IPS-20b (cell line): Measurements from ENCODE around the gene CXXC5.

ENCODE experiments used
- H3K27ac ChIP-seq: one replicate; pipeline ENCODE4 v1.5.1; 2013; ENCODE audit warnings: low read length
- H3K27me3 ChIP-seq: 2 replicates; pipeline ENCODE4 v1.6.1; 2013; ENCODE audit warnings: mild to moderate bottlenecking, low read length, inconsistent platforms; ENCODE audit not compliant: insufficient read depth
- H3K36me3 ChIP-seq: 2 replicates; pipeline ENCODE4 v1.6.1; 2013; ENCODE audit warnings: low read depth, mild to moderate bottlenecking, inconsistent platforms, low read length, moderate library complexity; ENCODE audit not compliant: insufficient read depth
- H3K4me1 ChIP-seq: 2 replicates; pipeline ENCODE4 v1.6.1; 2013; ENCODE audit warnings: mild to moderate bottlenecking, control low read depth, inconsistent platforms, low read length, moderate library complexity; ENCODE audit not compliant: insufficient read depth
- H3K4me3 ChIP-seq: 2 replicates; pipeline ENCODE4 v1.5.1; 2013; ENCODE audit warnings: mild to moderate bottlenecking, low read length, inconsistent platforms
- H3K9ac ChIP-seq: 2 replicates; pipeline ENCODE4 v1.6.1; 2013; ENCODE audit warnings: low read depth, mild to moderate bottlenecking, inconsistent platforms, low read length, moderate library complexity
- H3K9me3 ChIP-seq: 2 replicates; pipeline ENCODE4 v1.6.1; 2013; ENCODE audit warnings: mild to moderate bottlenecking, low read depth, low read length, inconsistent platforms; ENCODE audit not compliant: insufficient read depth

CXXC5 gene

GRCh38 chr5:139696894-139697658, 48.9 kb downstream of the CXXC5 start:
- peak overlapping the region; percentile 63; the same call in 1 of the 2 replicates for H3K4me3 ChIP-seq
- no peak overlapping the region for H3K27ac ChIP-seq
- no peaks in the 10 kb centered on the region for H3K36me3 ChIP-seq
- H3K9ac ChIP-seq, result peak overlapping the region; percentile 71; the same call in 1 of the 2 replicates
- peaks cover 37% of the 10 kb centered on the region for H3K27me3 ChIP-seq
- H3K4me1 ChIP-seq, result peaks cover 36% of the 10 kb centered on the region
- no peaks in the 10 kb centered on the region for H3K9me3 ChIP-seq

- Histone ChIP-seq H3K4me3 (no peak overlapping the region), H3K27ac (no peak overlapping the region), H3K9me3 (no peaks in the 10 kb centered on the region), H3K4me1 (peaks cover 30% of the 10 kb centered on the region), H3K36me3 (no peaks in the 10 kb centered on the region), H3K9ac (no peak overlapping the region; the same call in 1 of the 2 replicates), H3K27me3 (peaks cover 33% of the 10 kb centered on the region)
Observed at GRCh38 chr5:139698490-139699146, 50.5 kb downstream of the CXXC5 start.

GRCh38 chr5:139699351-139699750, 51.2 kb downstream of the CXXC5 start:
- Histone ChIP-seq H3K9ac (no peak overlapping the region), H3K27ac (no peak overlapping the region), H3K36me3 (no peaks in the 10 kb centered on the region)

GRCh38 chr5:139700711-139701055, 52.5 kb downstream of the CXXC5 start:
- Histone ChIP-seq H3K36me3 (no peaks in the 10 kb centered on the region), H3K9me3 (no peaks in the 10 kb centered on the region), H3K4me1 (peaks cover 32% of the 10 kb centered on the region), H3K27ac (no peak overlapping the region), H3K4me3 (peak overlapping the region; percentile 16; the same call in 1 of the 2 replicates), H3K9ac (peak overlapping the region; percentile 47; the same call in 1 of the 2 replicates), H3K27me3 (peaks cover 24% of the 10 kb centered on the region)

More at GRCh38 chr5:139699351-139699750, 51.2 kb downstream of the CXXC5 start:
- Histone ChIP-seq H3K27me3 (peaks cover 28% of the 10 kb centered on the region), H3K4me1 (peaks cover 30% of the 10 kb centered on the region), H3K9me3 (no peaks in the 10 kb centered on the region), H3K4me3 (no peak overlapping the region)

GRCh38 chr5:139701056-139701741, 53.0 kb downstream of the CXXC5 start:
- Histone ChIP-seq H3K9ac (peak overlapping the region; percentile 47; the same call in 1 of the 2 replicates), H3K27ac (peak overlapping the region; percentile 78), H3K4me3 (peak overlapping the region; percentile 16; the same call in 1 of the 2 replicates), H3K36me3 (no peaks in the 10 kb centered on the region), H3K27me3 (peaks cover 19% of the 10 kb centered on the region), H3K4me1 (peaks cover 33% of the 10 kb centered on the region), H3K9me3 (no peaks in the 10 kb centered on the region)

GRCh38 chr5:139702548-139702947, 54.4 kb downstream of the CXXC5 start:
- Histone ChIP-seq H3K4me3 (no peak overlapping the region), H3K4me1 (peaks cover 34% of the 10 kb centered on the region; the same call in 1 of the 2 replicates), H3K27ac (no peak overlapping the region), H3K27me3 (peaks cover 12% of the 10 kb centered on the region; the same call in 1 of the 2 replicates), H3K36me3 (no peaks in the 10 kb centered on the region), H3K9ac (no peak overlapping the region), H3K9me3 (no peaks in the 10 kb centered on the region)

GRCh38 chr5:139704748-139705147, 56.6 kb downstream of the CXXC5 start:
- Histone ChIP-seq H3K27me3 (peaks cover 8% of the 10 kb centered on the region; the same call in 1 of the 2 replicates), H3K27ac (no peak overlapping the region), H3K4me1 (peaks cover 35% of the 10 kb centered on the region), H3K9me3 (no peaks in the 10 kb centered on the region), H3K36me3 (no peaks in the 10 kb centered on the region), H3K9ac (no peak overlapping the region), H3K4me3 (no peak overlapping the region)

- no peaks in the 10 kb centered on the region for H3K36me3 ChIP-seq
- H3K27ac ChIP-seq, result no peak overlapping the region
- H3K4me3 ChIP-seq, result no peak overlapping the region
- no peak overlapping the region for H3K9ac ChIP-seq
- H3K9me3 ChIP-seq, result no peaks in the 10 kb centered on the region
- H3K4me1 ChIP-seq, result peaks cover 35% of the 10 kb centered on the region
- H3K27me3 ChIP-seq, result peaks cover 8% of the 10 kb centered on the region; the same call in 1 of the 2 replicates
Observed at GRCh38 chr5:139705191-139705590, 57.0 kb downstream of the CXXC5 start.

GRCh38 chr5:139705655-139706587, 57.8 kb downstream of the CXXC5 start:
- Histone ChIP-seq H3K4me1 (peaks cover 30% of the 10 kb centered on the region), H3K36me3 (no peaks in the 10 kb centered on the region), H3K9me3 (no peaks in the 10 kb centered on the region), H3K27ac (no peak overlapping the region), H3K4me3 (no peak overlapping the region), H3K9ac (no peak overlapping the region), H3K27me3 (peaks cover 8% of the 10 kb centered on the region; the same call in 1 of the 2 replicates)

- Histone ChIP-seq H3K4me3 (peak overlapping the region; percentile 58; the same call in 1 of the 2 replicates), H3K4me1 (peaks cover 31% of the 10 kb centered on the region), H3K9me3 (no peaks in the 10 kb centered on the region), H3K36me3 (no peaks in the 10 kb centered on the region), H3K27me3 (peaks cover 19% of the 10 kb centered on the region), H3K27ac (no peak overlapping the region), H3K9ac (no peak overlapping the region; the same call in 1 of the 2 replicates)
Observed at GRCh38 chr5:139707445-139708003, 59.4 kb downstream of the CXXC5 start.
